NCI-H2029 treated with DMSO at 0.1 percent for 48 hours (cell line): ENCODE data around the gene YIPF6.
"Not testable (repeated sequence)": the region's sequence is repeated elsewhere in the genome, so short reads cannot be mapped to it uniquely, and the experiment has no call there.

ENCODE experiments used
- DNase-seq: peaks from one replicate; lab custom pipeline; 2025; lab: John Stamatoyannopoulos, UW

Gene YIPF6

GRCh38 chrX:68506649-68507048 lies 7.8 kb downstream of the YIPF6 start:
- DNase-seq = no peak

GRCh38 chrX:68508799-68509198 lies 9.9 kb downstream of the YIPF6 start:
- DNase-seq = no peak

- no peak for DNase-seq
Measured at GRCh38 chrX:68511255-68511654, 12.4 kb downstream of the YIPF6 start.

DNA sequence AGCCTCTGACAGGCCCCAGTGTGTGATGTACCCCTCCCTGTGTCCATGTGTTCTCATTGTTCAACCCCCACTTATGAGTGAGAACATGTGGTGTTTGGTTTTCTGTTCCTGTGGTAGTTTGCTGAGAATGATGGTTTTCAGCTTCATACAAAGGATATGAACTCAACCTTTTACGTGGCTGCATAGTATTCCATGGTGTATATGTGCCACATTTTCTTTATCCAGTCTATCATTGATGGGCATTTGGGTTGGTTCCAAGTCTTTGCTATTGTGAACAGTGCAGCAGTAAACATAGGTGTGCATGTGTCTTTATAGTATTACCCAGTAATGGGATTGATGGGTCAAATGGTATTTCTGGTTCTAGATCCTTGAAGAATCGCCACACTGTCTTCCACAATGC lies 25.8 kb downstream of the YIPF6 start:
- DNase-seq = not testable (repeated sequence)

DNA sequence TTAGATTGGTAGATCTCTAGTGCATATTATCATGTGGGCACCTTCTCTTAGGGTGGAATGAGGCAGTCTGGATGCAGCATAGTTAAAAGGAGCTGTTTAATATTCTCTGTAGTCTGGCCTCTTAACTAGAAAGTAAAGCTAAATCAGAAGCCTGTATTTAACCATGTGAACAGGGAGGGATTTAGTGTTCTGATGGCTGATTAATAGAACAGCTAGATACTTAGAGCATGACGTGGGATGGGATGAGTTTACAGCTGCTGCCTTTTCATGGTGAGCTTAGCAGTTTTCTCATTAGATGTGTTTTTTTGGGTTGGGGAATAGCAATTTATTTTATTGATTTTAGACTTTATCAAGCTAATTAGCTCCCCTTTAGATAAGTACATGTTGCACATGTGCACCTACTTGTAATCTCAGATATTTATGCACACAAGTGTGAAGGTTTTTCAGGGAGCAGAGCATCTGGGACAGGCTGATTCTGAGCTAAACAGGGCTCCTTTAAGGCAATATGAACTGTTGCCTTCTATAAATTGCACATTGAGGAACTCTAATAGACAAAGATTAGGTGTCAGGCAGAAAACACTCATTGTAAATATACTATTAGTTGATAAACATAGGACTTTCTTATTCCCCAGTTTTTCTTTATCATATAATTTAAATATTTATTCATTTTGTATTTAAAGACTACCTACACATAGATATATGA lies 34.1 kb downstream of the YIPF6 start:
- no peak for DNase-seq

DNA sequence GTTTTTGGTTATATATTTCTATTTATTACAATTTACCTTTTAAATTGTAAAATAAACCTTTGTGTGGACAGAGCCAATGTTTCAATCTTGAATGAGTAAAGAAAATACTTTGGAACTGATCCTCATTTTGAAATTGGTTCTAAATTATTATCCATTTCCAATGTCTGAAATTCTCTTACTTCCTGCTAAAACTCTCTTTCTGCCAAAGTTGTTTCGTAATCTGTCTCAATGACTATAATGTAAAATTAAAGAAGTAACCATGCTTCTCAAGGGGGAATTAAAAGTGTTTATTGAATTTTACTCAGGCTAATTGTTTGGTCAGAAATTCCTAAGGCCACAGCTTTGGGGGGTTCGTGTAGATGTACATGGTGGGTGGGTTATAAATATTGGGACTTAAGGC lies 34.8 kb downstream of the YIPF6 start:
- no peak for DNase-seq

- DNase-seq = no peak
Measured at GRCh38 chrX:68534691-68535090, 35.8 kb downstream of the YIPF6 start.

DNA sequence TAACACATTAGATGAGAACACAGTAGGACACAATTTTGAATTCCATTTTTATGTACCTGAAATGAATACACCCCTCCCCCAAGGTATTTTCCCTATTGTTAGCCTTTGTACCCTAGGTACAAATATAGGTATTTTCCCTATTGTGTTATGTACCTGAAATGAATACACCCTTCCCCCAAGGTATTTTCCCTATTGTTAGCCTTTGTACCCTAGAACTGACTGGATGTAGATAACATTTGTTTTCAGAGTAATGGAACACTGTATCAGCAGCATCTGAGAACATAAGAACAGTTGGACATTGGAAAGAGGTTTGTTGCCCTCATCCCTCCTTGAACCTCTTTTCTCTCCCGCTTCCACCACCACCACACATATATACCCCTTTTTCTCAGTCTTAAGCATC lies 37.6 kb downstream of the YIPF6 start:
- no peak for DNase-seq

GRCh38 chrX:68536884-68537283 lies 38.0 kb downstream of the YIPF6 start:
- DNase-seq = no peak

GRCh38 chrX:68550193-68550592 lies 51.3 kb downstream of the YIPF6 start:
- no peak for DNase-seq

- no peak for DNase-seq
Measured at GRCh38 chrX:68556036-68556435, 57.2 kb downstream of the YIPF6 start.

GRCh38 chrX:68557126-68557525 lies 58.3 kb downstream of the YIPF6 start:
- not testable (repeated sequence) for DNase-seq

DNA sequence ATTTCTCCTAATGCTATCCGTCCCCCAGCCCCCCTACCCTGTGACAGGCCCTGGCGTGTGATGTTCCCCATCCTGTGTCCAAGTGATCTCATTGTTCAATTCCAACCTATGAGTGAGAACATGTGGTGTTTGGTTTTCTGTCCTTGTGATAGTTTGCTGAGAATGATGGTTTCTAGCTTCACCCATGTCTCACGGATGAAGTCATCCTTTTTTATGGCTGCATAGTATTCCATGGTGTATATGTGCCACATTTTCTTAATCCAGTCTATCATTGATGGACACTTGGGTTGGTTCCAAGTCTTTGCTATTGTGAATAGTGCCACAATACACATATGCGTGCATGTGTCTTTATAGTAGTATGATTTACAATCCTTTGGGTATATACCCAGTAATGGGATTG lies 61.1 kb downstream of the YIPF6 start:
- DNase-seq = not testable (repeated sequence)

DNA sequence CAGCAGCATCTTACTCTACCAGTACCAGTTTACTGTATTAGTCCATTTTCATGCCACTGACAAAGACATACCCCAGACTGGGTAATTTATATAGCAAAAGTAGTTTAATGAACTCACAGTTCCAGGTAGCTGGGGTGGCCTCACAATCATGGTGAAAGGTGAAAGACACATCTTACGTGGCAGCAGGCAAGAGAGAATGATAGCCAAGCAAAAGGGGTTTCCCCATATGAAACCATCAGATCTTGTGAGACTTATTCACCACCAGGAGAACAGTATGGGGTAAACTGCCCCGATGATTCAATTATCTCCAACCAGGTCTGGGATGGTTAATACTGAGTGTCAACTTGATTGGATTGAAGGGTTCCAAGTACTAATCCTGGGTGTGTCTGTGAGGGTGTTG lies 69.3 kb downstream of the YIPF6 start:
- no peak for DNase-seq

- no peak for DNase-seq
Measured at GRCh38 chrX:68570598-68570997, 71.7 kb downstream of the YIPF6 start.

DNA sequence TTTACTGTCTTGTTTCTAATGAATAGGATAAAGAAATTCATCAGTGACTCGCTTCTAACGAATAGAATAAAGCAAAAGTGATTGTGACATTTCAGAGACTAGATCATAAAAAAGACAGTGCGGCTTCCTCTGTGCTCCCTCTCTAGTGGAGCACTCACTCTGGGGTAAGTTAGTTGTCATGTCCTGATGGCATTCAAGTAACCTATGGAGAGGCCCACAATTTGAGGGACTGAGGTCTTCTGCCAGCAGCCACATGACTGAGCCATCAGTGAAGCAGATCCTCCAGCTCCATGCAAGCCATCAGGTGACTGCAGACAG lies 72.4 kb downstream of the YIPF6 start:
- no peak for DNase-seq

GRCh38 chrX:68571610-68572311 lies 72.9 kb downstream of the YIPF6 start:
- DNase-seq = no peak

DNA sequence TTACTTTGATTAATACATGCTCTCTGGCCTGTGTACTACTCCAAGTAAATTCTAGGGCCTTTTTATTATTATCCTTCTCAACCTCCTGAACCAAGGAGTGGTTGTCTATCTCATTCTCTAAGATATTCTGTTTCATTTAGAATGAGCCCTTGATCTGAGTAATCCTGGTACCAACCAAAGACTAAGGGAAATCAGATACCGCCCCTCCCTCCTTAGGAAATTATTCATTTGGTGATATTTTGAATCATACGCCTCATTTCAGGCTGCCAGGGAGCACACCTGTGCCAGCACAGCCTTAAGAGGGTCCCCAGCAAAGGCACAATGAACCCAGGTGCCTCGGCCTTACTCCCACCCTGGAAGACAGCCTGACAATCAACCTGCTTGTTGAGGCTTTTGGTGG lies 75.4 kb downstream of the YIPF6 start:
- no peak for DNase-seq

DNA sequence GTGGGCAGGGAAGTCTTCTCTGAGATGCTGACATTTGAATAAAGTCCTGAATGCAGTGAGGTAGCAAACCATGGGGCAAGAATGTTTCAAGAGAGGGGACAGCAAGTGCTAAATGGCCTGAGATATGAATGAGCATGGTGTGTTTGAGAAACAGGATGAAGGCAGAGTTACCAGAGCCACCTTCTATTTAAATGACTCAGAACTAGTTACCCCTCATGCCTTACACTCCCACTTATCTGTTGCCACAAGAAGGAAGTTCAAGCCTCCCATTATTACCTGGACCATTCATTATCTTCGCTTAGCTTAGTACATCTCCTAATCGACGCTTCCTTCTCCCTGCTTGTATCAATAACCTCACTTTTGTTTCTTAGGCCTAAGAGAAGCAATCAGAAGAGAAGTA lies 81.0 kb downstream of the YIPF6 start:
- DNase-seq = no peak

- no peak for DNase-seq
Measured at GRCh38 chrX:68584221-68584620, 85.4 kb downstream of the YIPF6 start.
